Neuronal stem cell (in vitro differentiated cells): ENCODE data around the gene LPAR1. TPM values are rescaled to one million over a fixed set of nuclear protein-coding genes. Genes with fewer than 3 reads are reported as not detected.

Experiments
- DNase-seq: peaks from one replicate; pipeline ENCODE4 v3.0.0-alpha.2; 2013; ENCODE audit warnings: low spot score
- H2AFZ ChIP-seq: one replicate; pipeline ENCODE4 v1.6.1; 2013; ENCODE audit warnings: mild to moderate bottlenecking, low read length, inconsistent platforms
- H2AK5ac ChIP-seq: 2 replicates; pipeline ENCODE4 v1.6.1; 2013; ENCODE audit warnings: low read depth, mild to moderate bottlenecking, inconsistent platforms, low read length, moderate library complexity, mixed read lengths
- H2BK120ac ChIP-seq: 2 replicates; pipeline ENCODE4 v1.6.1; 2013; ENCODE audit warnings: low read depth, mild to moderate bottlenecking, inconsistent platforms, low read length, moderate library complexity, mixed read lengths
- H2BK12ac ChIP-seq: one replicate; pipeline ENCODE4 v1.6.1; 2013; ENCODE audit warnings: low read length, inconsistent platforms
- H2BK15ac ChIP-seq: 2 replicates; pipeline ENCODE4 v1.6.1; 2013; ENCODE audit warnings: mild to moderate bottlenecking, low read length, inconsistent platforms, mixed read lengths
- H2BK5ac ChIP-seq: one replicate; pipeline ENCODE4 v1.6.1; 2013; ENCODE audit warnings: inconsistent platforms, mild to moderate bottlenecking, low read length, moderate library complexity
- H3K14ac ChIP-seq: one replicate; pipeline ENCODE4 v1.6.1; 2013; ENCODE audit warnings: low read length, inconsistent platforms
- H3K18ac ChIP-seq: 2 replicates; pipeline ENCODE4 v1.6.1; 2013; ENCODE audit warnings: low read length, inconsistent platforms
- H3K23ac ChIP-seq: 2 replicates; pipeline ENCODE4 v1.6.1; 2013; ENCODE audit warnings: low read depth, mild to moderate bottlenecking, mixed read lengths, low read length, inconsistent platforms; ENCODE audit not compliant: poor library complexity
- H3K27ac ChIP-seq: replicated peaks from 3 replicates; pipeline ENCODE4 v1.5.1; 2013; ENCODE audit warnings: low read length, inconsistent platforms
- H3K27me3 ChIP-seq, 3 experiments: 2 replicates each; pipeline ENCODE4 v1.6.1; 2013; ENCODE audit warnings: low read length in 3 of 3, mild to moderate bottlenecking in 2 of 3, inconsistent platforms in 1 of 3, low read depth in 1 of 3, mixed read lengths in 1 of 3, moderate library complexity in 1 of 3; ENCODE audit not compliant: control insufficient read depth in 3 of 3, insufficient read depth in 3 of 3
- H3K36me3 ChIP-seq, 2 donors: replicated peaks in 1 of 2; 2 replicates each; pipeline ENCODE4 v1.6.1; 2013; ENCODE audit warnings: low read length in 2 of 2; ENCODE audit not compliant: control insufficient read depth in 2 of 2, insufficient read depth in 2 of 2
- H3K4ac ChIP-seq: 2 replicates; pipeline ENCODE4 v1.6.1; 2013; ENCODE audit warnings: inconsistent platforms, mild to moderate bottlenecking, low read length, moderate library complexity
- H3K4me1 ChIP-seq, 2 donors: 1 replicate in 1 of 2; 2 replicates in 1 of 2; pipeline ENCODE4 v1.6.1; 2013; ENCODE audit warnings: low read length in 2 of 2, low read depth in 1 of 2; ENCODE audit not compliant: control insufficient read depth in 2 of 2, insufficient read depth in 1 of 2
- H3K4me2 ChIP-seq: one replicate; pipeline ENCODE4 v1.6.1; 2013; ENCODE audit warnings: mild to moderate bottlenecking, low read length, inconsistent platforms; ENCODE audit not compliant: insufficient read depth, poor library complexity, severe bottlenecking
- H3K4me3 ChIP-seq, 2 donors: 2 replicates each; pipeline ENCODE4 v1.5.1; 2013; ENCODE audit warnings: low read length in 2 of 2, mild to moderate bottlenecking in 2 of 2, inconsistent platforms in 1 of 2, moderate library complexity in 1 of 2
- H3K79me1 ChIP-seq: one replicate; pipeline ENCODE4 v1.6.1; 2013; ENCODE audit warnings: low read depth, mild to moderate bottlenecking, inconsistent platforms, low read length, moderate library complexity
- H3K9ac ChIP-seq: one replicate; pipeline ENCODE4 v1.6.1; 2013; ENCODE audit warnings: mild to moderate bottlenecking, low read depth, low read length, inconsistent platforms; ENCODE audit not compliant: poor library complexity
- H3K9me3 ChIP-seq, 2 donors: replicated peaks in 1 of 2; 2 replicates each; pipeline versions ENCODE3 to v1.6.1; 2013; ENCODE audit warnings: low read length in 2 of 2, mild to moderate bottlenecking in 2 of 2, inconsistent platforms in 1 of 2, low read depth in 1 of 2, mixed read lengths in 1 of 2, moderate library complexity in 1 of 2; ENCODE audit not compliant: control insufficient read depth in 2 of 2, insufficient read depth in 1 of 2
- H4K8ac ChIP-seq: one replicate; pipeline ENCODE4 v1.6.1; 2013; ENCODE audit warnings: low read depth, mild to moderate bottlenecking, inconsistent platforms, low read length, moderate library complexity
- H4K91ac ChIP-seq: one replicate; pipeline ENCODE4 v1.6.1; 2013; ENCODE audit warnings: low read length, low read depth, mild to moderate bottlenecking, inconsistent platforms; ENCODE audit not compliant: poor library complexity
- WGBS, 2 donors: extraction: QIAGEN DNeasy Blood & Tissue Kit; methylation state at CpG; one replicate each; pipeline ENCODE4 v1.1.7; 2013; ENCODE audit warnings: missing lambda C conversion rate in 2 of 2, mixed read lengths in 1 of 2; ENCODE audit not compliant: insufficient read length in 2 of 2, insufficient replicate concordance in 1 of 2; ENCODE audit errors: extremely low coverage in 2 of 2; 5-methylcytosine and 5-hydroxymethylcytosine counted together
- polyA plus RNA-seq, 2 experiments: library from polyadenylated mRNA; stranded (reverse); fragments of 200-250 nt; gene quantifications; one replicate each; pipeline ENCODE4 v1.2.3, GENCODE V29; 2013

The LPAR1 gene
- 5.3 TPM for polyA plus RNA-seq (2013, experiment 1 of 2)
- polyA plus RNA-seq (2013, experiment 2 of 2), result 5.0 TPM

- H3K4me2 ChIP-seq, result peak within 1 kb of the TSS; percentile 92
- peak within 1 kb of the TSS; percentile 36 for H2AK5ac ChIP-seq
- H2BK5ac ChIP-seq, result peak within 1 kb of the TSS; percentile 59
- H3K9me3 ChIP-seq, result no peaks in the 10 kb centered on the region
- no peak within 1 kb of the TSS for H4K91ac ChIP-seq
- peak within 1 kb of the TSS; percentile 60 to 98 for H3K4me3 ChIP-seq
- no peak within 1 kb of the TSS for H4K8ac ChIP-seq
- H3K79me1 ChIP-seq, result no peaks in the 10 kb centered on the region
- H3K14ac ChIP-seq, result no peak within 1 kb of the TSS
- peak within 1 kb of the TSS; percentile 73 for H2BK15ac ChIP-seq
- peaks cover 10 to 18% of the 10 kb centered on the region in 2 donors for H3K4me1 ChIP-seq
- WGBS, 2 donors, result no CpG with 5 or more reads among the region's 72 CpGs
- H3K27ac ChIP-seq, result peak within 1 kb of the TSS; percentile 38
- peak within 1 kb of the TSS; percentile 100 for H2AFZ ChIP-seq
- no peak within 1 kb of the TSS for H3K4ac ChIP-seq
- no peak within 1 kb of the TSS for H3K23ac ChIP-seq
- H2BK12ac ChIP-seq, result no peak within 1 kb of the TSS
- H3K18ac ChIP-seq, result peak within 1 kb of the TSS; percentile 96
- H3K9ac ChIP-seq, result peak within 1 kb of the TSS; percentile 94
- peaks cover 0 to 7% (median 4%) of the 10 kb centered on the region in 3 experiments for H3K27me3 ChIP-seq
- peak; percentile 56 for DNase-seq
- peak within 1 kb of the TSS; percentile 62 for H2BK120ac ChIP-seq
- no peaks in the 10 kb centered on the region for H3K36me3 ChIP-seq
Observed at GRCh38 chr9:111038331-111039230, at the start of gene LPAR1. Gene LPAR1, minus strand, starts transcription at chr9:111038470. Its CDS starts 66,353 bp downstream, at chr9:110972117.

GRCh38 chr9:111078391-111079038 is 40.2 kb upstream of the LPAR1 start:
- Histone ChIP-seq H3K23ac (no peak overlapping the region), H3K79me1 (no peaks in the 10 kb centered on the region), H3K36me3 (no peaks in the 10 kb centered on the region), H3K27ac (no peak overlapping the region), H3K14ac (no peak overlapping the region), H4K8ac (no peak overlapping the region), H2AFZ (no peak overlapping the region), H3K9ac (no peak overlapping the region), H2BK5ac (no peak overlapping the region), H3K9me3 (no peaks in the 10 kb centered on the region), H2BK120ac (no peak overlapping the region), H3K27me3 (no peaks in the 10 kb centered on the region), H3K4me1 (no peaks in the 10 kb centered on the region), H3K4ac (no peak overlapping the region), H3K4me3 (no peak overlapping the region), H4K91ac (no peak overlapping the region), H3K18ac (no peak overlapping the region), H2AK5ac (no peak overlapping the region), H2BK12ac (no peak overlapping the region), H2BK15ac (no peak overlapping the region), H3K4me2 (no peak overlapping the region)
- DNase-seq, result no peak
- WGBS, 2 donors, result no CpG with 5 or more reads among the region's 1 CpG

DNA sequence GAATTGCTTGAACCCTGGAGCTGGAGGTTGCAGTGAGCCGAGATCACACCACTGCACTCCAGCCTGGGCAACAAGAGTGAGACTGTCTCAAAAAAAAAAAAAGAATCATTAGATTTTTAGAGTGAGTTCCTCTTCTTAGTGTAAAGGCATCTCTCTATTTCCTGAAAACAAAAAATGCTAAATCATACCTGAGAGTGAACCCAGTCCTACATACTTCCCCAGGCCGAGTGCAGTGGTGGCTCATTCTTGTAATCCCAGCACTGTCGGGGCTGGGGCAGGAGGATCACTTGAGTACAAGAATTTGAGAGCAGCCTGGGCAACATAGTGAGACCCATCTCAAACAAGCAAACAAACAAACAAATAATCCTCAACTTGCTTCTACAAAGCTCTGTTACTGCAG is 38.2 kb upstream of the LPAR1 start:
- H2BK5ac ChIP-seq, result no peak overlapping the region
- H2BK12ac ChIP-seq, result no peak overlapping the region
- no peak overlapping the region for H4K8ac ChIP-seq
- no peak overlapping the region for H3K23ac ChIP-seq
- no CpG with 5 or more reads among the region's 3 CpGs for WGBS, 2 donors
- no peaks in the 10 kb centered on the region for H3K79me1 ChIP-seq
- no peak overlapping the region for H3K4me3 ChIP-seq
- H3K14ac ChIP-seq, result no peak overlapping the region
- no peak overlapping the region for H4K91ac ChIP-seq
- H2AK5ac ChIP-seq, result no peak overlapping the region
- H3K4me1 ChIP-seq, result no peaks in the 10 kb centered on the region
- no peak overlapping the region for H3K4me2 ChIP-seq
- no peaks in the 10 kb centered on the region for H3K27me3 ChIP-seq
- no peaks in the 10 kb centered on the region for H3K9me3 ChIP-seq
- no peaks in the 10 kb centered on the region for H3K36me3 ChIP-seq
- no peak overlapping the region for H3K27ac ChIP-seq
- H3K18ac ChIP-seq, result no peak overlapping the region
- H2BK15ac ChIP-seq, result no peak overlapping the region
- no peak overlapping the region for H2BK120ac ChIP-seq
- H3K4ac ChIP-seq, result no peak overlapping the region
- no peak overlapping the region for H3K9ac ChIP-seq
- H2AFZ ChIP-seq, result no peak overlapping the region
- DNase-seq, result no peak

DNA sequence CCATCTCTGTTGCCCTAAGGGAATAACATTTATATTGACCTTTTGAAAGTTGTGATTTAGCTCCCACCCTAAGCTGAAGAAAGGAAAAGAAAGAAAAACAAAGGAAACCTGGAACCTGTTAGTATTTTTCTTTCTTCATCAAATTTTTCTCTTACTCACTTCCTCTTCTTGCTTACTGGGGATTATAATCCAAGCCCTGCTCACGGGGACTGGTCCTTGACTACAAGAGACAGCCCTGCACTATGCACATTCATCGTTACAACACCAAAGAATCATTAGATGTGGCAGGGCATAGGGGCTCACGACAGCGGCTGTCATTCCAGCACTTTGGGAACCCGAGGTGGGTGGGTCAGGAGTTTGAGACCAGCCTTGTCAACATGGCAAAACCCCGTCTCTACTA is 37.8 kb upstream of the LPAR1 start:
- Histone ChIP-seq H2AK5ac (no peak overlapping the region), H2BK15ac (no peak overlapping the region), H3K9ac (no peak overlapping the region), H3K27ac (no peak overlapping the region), H2BK12ac (no peak overlapping the region), H3K79me1 (peaks cover 2% of the 10 kb centered on the region), H4K8ac (no peak overlapping the region), H3K4me2 (no peak overlapping the region), H3K23ac (no peak overlapping the region), H3K14ac (no peak overlapping the region), H3K27me3 (no peaks in the 10 kb centered on the region), H3K4ac (no peak overlapping the region), H2AFZ (no peak overlapping the region), H3K4me3 (no peak overlapping the region), H3K4me1 (no peaks in the 10 kb centered on the region), H4K91ac (no peak overlapping the region), H3K18ac (no peak overlapping the region), H2BK5ac (no peak overlapping the region), H3K36me3 (no peaks in the 10 kb centered on the region), H3K9me3 (no peaks in the 10 kb centered on the region), H2BK120ac (no peak overlapping the region)
- WGBS, 2 donors, result no CpG with 5 or more reads among the region's 6 CpGs
- DNase-seq, result no peak
